HepG2 (cell line): Measurements from ENCODE around the gene BUB1B. TPM values are rescaled to one million over a fixed set of nuclear protein-coding genes. Genes with fewer than 3 reads are reported as not detected.

Experiments
- NFKBIZ ChIP-seq: IDR thresholded peaks from 2 replicates; pipeline ENCODE4 v1.6.1; 2018; ENCODE audit warnings: missing genetic modification reagents, missing compliant biosample characterization
- ZFP90 ChIP-seq: sonication (generic); formaldehyde crosslinking; IDR thresholded peaks from 2 replicates; pipeline ENCODE4 v1.8.0; 2022; ENCODE audit warnings: missing genetic modification reagents, mild to moderate bottlenecking, inconsistent platforms, borderline replicate concordance
- ZNF605 ChIP-seq: sonication (generic); formaldehyde crosslinking; IDR thresholded peaks from 2 replicates; pipeline ENCODE4 v1.8.0; 2022; ENCODE audit warnings: mild to moderate bottlenecking, missing genetic modification reagents
- polyA plus RNA-seq, 8 experiments: library from polyadenylated mRNA; depleted of rRNA in 3 of 8; stranded (reverse) in 7 of 8; unstranded in 1 of 8; fragments of >200 nt; fragmentation: Illumina TruSeq in 4 of 8; extraction: Trizol in 4 of 8; gene quantifications; 2 replicates each; pipeline versions ENCODE4 v1.2.1 to v1.2.3, GENCODE V29; 2011 to 2016; ENCODE audit warnings: low read depth in 4 of 8, missing spikeins in 1 of 8, mixed read lengths in 1 of 8; ENCODE audit not compliant: insufficient read depth in 1 of 8
- total RNA-seq, 5 experiments: library from RNA; depleted of rRNA; stranded (reverse); fragments of >200 nt; fragmentation: Illumina TruSeq; extraction: Trizol; gene quantifications; 2 replicates each; pipeline ENCODE4 v1.2.3, GENCODE V29; 2016; ENCODE audit warnings: low read depth in 1 of 5
- TF ChIP-seq, protein P1 (sequence below): sonication (generic); formaldehyde crosslinking; IDR thresholded peaks from 2 replicates; pipeline ENCODE4 v1.4.0; 2020; ENCODE audit warnings: missing genetic modification reagents
- TF ChIP-seq, protein P2 (sequence below), 2 experiments: IDR thresholded peaks; 2 replicates each; pipeline ENCODE4 v1.6.1; 2011 to 2012; ENCODE audit warnings: low read length in 2 of 2, borderline replicate concordance in 1 of 2, low read depth in 1 of 2, mild to moderate bottlenecking in 1 of 2, moderate library complexity in 1 of 2
- TF ChIP-seq, protein P3 (sequence below): sonication (generic); formaldehyde crosslinking; conservative IDR thresholded peaks from 2 replicates; pipeline ENCODE4 v1.4.0; 2020; ENCODE audit warnings: mild to moderate bottlenecking, missing genetic modification reagents, moderate library complexity
- TF ChIP-seq, protein P4 (sequence below): sonication (generic); formaldehyde crosslinking; IDR thresholded peaks from 2 replicates; pipeline ENCODE4 v1.4.0; 2020; ENCODE audit warnings: missing genetic modification reagents
- TF ChIP-seq, protein P5 (sequence below): sonication (generic); formaldehyde crosslinking; IDR thresholded peaks from 2 replicates; pipeline ENCODE4 v1.4.0; 2020; ENCODE audit warnings: missing genetic modification reagents; ENCODE audit errors: not compliant biosample characterization

BUB1B gene
- total and polyA plus RNA-seq, 2 of the 13 experiments (the other 11 are each of a cell fraction or from before 2014, with no cell fraction given): 26.2 to 63.5 TPM

DNA sequence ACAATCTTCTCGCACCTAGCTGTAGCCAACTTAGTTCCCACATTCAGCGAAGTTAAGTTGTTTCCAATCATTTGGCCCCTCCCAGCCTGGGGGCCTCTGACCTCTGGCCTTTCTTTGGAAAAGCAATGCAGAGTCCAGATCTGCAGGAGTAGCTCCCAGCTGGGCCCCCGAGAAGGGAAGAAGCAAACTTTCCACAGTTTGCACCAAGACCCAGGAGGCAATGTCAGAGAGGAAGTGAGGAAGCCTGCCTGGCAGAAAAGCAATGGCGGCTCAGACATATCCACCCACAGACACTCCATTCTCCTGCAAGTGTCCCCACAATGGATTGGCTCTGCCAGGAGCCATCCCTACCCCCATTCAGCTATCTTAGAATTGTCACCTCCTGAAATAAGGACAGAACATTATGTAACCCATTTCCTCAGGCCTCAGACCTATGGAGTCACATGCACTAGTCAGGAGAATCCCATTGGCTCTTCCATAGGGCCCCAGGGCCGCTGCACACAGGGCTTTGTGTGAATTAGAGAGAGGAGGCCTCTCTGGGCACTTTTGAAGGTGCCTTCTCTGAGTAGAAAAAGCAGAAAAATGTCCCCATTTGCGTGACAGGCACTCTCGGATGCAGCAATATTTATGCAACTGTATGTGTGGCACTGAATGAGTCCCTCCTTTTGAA lies 3.0 kb upstream of the BUB1B start (continued):
- TF ChIP-seq, protein P1, sequence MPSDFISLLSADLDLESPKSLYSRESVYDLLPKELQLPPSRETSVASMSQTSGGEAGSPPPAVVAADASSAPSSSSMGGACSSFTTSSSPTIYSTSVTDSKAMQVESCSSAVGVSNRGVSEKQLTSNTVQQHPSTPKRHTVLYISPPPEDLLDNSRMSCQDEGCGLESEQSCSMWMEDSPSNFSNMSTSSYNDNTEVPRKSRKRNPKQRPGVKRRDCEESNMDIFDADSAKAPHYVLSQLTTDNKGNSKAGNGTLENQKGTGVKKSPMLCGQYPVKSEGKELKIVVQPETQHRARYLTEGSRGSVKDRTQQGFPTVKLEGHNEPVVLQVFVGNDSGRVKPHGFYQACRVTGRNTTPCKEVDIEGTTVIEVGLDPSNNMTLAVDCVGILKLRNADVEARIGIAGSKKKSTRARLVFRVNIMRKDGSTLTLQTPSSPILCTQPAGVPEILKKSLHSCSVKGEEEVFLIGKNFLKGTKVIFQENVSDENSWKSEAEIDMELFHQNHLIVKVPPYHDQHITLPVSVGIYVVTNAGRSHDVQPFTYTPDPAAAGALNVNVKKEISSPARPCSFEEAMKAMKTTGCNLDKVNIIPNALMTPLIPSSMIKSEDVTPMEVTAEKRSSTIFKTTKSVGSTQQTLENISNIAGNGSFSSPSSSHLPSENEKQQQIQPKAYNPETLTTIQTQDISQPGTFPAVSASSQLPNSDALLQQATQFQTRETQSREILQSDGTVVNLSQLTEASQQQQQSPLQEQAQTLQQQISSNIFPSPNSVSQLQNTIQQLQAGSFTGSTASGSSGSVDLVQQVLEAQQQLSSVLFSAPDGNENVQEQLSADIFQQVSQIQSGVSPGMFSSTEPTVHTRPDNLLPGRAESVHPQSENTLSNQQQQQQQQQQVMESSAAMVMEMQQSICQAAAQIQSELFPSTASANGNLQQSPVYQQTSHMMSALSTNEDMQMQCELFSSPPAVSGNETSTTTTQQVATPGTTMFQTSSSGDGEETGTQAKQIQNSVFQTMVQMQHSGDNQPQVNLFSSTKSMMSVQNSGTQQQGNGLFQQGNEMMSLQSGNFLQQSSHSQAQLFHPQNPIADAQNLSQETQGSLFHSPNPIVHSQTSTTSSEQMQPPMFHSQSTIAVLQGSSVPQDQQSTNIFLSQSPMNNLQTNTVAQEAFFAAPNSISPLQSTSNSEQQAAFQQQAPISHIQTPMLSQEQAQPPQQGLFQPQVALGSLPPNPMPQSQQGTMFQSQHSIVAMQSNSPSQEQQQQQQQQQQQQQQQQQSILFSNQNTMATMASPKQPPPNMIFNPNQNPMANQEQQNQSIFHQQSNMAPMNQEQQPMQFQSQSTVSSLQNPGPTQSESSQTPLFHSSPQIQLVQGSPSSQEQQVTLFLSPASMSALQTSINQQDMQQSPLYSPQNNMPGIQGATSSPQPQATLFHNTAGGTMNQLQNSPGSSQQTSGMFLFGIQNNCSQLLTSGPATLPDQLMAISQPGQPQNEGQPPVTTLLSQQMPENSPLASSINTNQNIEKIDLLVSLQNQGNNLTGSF: no peak
- TF ChIP-seq, protein P2, sequence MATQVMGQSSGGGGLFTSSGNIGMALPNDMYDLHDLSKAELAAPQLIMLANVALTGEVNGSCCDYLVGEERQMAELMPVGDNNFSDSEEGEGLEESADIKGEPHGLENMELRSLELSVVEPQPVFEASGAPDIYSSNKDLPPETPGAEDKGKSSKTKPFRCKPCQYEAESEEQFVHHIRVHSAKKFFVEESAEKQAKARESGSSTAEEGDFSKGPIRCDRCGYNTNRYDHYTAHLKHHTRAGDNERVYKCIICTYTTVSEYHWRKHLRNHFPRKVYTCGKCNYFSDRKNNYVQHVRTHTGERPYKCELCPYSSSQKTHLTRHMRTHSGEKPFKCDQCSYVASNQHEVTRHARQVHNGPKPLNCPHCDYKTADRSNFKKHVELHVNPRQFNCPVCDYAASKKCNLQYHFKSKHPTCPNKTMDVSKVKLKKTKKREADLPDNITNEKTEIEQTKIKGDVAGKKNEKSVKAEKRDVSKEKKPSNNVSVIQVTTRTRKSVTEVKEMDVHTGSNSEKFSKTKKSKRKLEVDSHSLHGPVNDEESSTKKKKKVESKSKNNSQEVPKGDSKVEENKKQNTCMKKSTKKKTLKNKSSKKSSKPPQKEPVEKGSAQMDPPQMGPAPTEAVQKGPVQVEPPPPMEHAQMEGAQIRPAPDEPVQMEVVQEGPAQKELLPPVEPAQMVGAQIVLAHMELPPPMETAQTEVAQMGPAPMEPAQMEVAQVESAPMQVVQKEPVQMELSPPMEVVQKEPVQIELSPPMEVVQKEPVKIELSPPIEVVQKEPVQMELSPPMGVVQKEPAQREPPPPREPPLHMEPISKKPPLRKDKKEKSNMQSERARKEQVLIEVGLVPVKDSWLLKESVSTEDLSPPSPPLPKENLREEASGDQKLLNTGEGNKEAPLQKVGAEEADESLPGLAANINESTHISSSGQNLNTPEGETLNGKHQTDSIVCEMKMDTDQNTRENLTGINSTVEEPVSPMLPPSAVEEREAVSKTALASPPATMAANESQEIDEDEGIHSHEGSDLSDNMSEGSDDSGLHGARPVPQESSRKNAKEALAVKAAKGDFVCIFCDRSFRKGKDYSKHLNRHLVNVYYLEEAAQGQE (IDR thresholded peaks at IDR 0.05; ENCODE audit: borderline replicate concordance in 1 of 2, low read depth in 1 of 2, low read length in 2 of 2): no peak
- TF ChIP-seq NFKBIZ (CRISPR knock-in tag) (no peak), ZFP90 (no peak), ZNF605 (no peak)
- TF ChIP-seq, protein P3, sequence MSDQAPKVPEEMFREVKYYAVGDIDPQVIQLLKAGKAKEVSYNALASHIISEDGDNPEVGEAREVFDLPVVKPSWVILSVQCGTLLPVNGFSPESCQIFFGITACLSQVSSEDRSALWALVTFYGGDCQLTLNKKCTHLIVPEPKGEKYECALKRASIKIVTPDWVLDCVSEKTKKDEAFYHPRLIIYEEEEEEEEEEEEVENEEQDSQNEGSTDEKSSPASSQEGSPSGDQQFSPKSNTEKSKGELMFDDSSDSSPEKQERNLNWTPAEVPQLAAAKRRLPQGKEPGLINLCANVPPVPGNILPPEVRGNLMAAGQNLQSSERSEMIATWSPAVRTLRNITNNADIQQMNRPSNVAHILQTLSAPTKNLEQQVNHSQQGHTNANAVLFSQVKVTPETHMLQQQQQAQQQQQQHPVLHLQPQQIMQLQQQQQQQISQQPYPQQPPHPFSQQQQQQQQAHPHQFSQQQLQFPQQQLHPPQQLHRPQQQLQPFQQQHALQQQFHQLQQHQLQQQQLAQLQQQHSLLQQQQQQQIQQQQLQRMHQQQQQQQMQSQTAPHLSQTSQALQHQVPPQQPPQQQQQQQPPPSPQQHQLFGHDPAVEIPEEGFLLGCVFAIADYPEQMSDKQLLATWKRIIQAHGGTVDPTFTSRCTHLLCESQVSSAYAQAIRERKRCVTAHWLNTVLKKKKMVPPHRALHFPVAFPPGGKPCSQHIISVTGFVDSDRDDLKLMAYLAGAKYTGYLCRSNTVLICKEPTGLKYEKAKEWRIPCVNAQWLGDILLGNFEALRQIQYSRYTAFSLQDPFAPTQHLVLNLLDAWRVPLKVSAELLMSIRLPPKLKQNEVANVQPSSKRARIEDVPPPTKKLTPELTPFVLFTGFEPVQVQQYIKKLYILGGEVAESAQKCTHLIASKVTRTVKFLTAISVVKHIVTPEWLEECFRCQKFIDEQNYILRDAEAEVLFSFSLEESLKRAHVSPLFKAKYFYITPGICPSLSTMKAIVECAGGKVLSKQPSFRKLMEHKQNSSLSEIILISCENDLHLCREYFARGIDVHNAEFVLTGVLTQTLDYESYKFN (CRISPR knock-in tag): peak; percentile 23; the same call in 1 of the 2 replicates
- TF ChIP-seq, protein P4, sequence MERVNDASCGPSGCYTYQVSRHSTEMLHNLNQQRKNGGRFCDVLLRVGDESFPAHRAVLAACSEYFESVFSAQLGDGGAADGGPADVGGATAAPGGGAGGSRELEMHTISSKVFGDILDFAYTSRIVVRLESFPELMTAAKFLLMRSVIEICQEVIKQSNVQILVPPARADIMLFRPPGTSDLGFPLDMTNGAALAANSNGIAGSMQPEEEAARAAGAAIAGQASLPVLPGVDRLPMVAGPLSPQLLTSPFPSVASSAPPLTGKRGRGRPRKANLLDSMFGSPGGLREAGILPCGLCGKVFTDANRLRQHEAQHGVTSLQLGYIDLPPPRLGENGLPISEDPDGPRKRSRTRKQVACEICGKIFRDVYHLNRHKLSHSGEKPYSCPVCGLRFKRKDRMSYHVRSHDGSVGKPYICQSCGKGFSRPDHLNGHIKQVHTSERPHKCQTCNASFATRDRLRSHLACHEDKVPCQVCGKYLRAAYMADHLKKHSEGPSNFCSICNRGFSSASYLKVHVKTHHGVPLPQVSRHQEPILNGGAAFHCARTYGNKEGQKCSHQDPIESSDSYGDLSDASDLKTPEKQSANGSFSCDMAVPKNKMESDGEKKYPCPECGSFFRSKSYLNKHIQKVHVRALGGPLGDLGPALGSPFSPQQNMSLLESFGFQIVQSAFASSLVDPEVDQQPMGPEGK (CRISPR knock-in tag): peak; percentile 45; the same call in 1 of the 2 replicates
- TF ChIP-seq, protein P5, sequence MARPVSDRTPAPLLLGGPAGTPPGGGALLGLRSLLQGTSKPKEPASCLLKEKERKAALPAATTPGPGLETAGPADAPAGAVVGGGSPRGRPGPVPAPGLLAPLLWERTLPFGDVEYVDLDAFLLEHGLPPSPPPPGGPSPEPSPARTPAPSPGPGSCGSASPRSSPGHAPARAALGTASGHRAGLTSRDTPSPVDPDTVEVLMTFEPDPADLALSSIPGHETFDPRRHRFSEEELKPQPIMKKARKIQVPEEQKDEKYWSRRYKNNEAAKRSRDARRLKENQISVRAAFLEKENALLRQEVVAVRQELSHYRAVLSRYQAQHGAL (CRISPR knock-in tag): no peak
